HL-60 (cell line): Measurements from ENCODE around the gene WDR7.

ENCODE experiments used
- DNase-seq, 2 experiments: peaks; one replicate each; pipeline ENCODE4 v3.0.0-alpha.2; 2010 to 2020; ENCODE audit warnings: low read depth in 1 of 2, low spot score in 1 of 2
- H3K27ac ChIP-seq: fragments of 250-450 bp; sonication (Bioruptor Pico); replicated peaks from 2 replicates; pipeline ENCODE4 v1.5.1; 2020; ENCODE audit warnings: mild to moderate bottlenecking, moderate library complexity
- H3K27me3 ChIP-seq: fragments of 250-450 bp; sonication (Bioruptor Pico); 2 replicates; pipeline ENCODE4 v1.5.1; 2021; ENCODE audit warnings: mild to moderate bottlenecking, moderate library complexity; ENCODE audit not compliant: insufficient read depth, poor library complexity, severe bottlenecking
- H3K4me3 ChIP-seq: replicated peaks from 2 replicates; pipeline ENCODE4 v1.5.1; 2011; ENCODE audit warnings: mild to moderate bottlenecking, control low read depth, low read length; ENCODE audit not compliant: insufficient read depth
- CTCF ChIP-seq: IDR thresholded peaks from one replicate; pipeline ENCODE4 v1.5.1; 2011; ENCODE audit warnings: low read length, control low read depth, inconsistent platforms; ENCODE audit not compliant: insufficient read depth
- GABPA ChIP-seq: IDR thresholded peaks from 2 replicates; pipeline ENCODE4 v1.6.1; 2012; ENCODE audit warnings: low read depth
- POLR2AphosphoS5 ChIP-seq: IDR thresholded peaks from 2 replicates; pipeline ENCODE4 v1.6.1; 2012; ENCODE audit warnings: low read depth
- SPI1 ChIP-seq: IDR thresholded peaks from 2 replicates; pipeline ENCODE4 v1.6.1; 2012; ENCODE audit warnings: low read depth, mild to moderate bottlenecking, borderline replicate concordance
- TF ChIP-seq, protein P1 (sequence below): IDR thresholded peaks from 2 replicates; pipeline ENCODE4 v1.6.1; 2012; ENCODE audit warnings: low read depth; ENCODE audit not compliant: insufficient replicate concordance

Gene WDR7

GRCh38 chr18:56815926-56816325 is 164.8 kb downstream of the WDR7 start:
- Histone ChIP-seq H3K27ac (no peak overlapping the region), H3K27me3 (no peaks in the 10 kb centered on the region), H3K4me3 (no peak overlapping the region)
- no peak for DNase-seq
- TF ChIP-seq, protein P1, sequence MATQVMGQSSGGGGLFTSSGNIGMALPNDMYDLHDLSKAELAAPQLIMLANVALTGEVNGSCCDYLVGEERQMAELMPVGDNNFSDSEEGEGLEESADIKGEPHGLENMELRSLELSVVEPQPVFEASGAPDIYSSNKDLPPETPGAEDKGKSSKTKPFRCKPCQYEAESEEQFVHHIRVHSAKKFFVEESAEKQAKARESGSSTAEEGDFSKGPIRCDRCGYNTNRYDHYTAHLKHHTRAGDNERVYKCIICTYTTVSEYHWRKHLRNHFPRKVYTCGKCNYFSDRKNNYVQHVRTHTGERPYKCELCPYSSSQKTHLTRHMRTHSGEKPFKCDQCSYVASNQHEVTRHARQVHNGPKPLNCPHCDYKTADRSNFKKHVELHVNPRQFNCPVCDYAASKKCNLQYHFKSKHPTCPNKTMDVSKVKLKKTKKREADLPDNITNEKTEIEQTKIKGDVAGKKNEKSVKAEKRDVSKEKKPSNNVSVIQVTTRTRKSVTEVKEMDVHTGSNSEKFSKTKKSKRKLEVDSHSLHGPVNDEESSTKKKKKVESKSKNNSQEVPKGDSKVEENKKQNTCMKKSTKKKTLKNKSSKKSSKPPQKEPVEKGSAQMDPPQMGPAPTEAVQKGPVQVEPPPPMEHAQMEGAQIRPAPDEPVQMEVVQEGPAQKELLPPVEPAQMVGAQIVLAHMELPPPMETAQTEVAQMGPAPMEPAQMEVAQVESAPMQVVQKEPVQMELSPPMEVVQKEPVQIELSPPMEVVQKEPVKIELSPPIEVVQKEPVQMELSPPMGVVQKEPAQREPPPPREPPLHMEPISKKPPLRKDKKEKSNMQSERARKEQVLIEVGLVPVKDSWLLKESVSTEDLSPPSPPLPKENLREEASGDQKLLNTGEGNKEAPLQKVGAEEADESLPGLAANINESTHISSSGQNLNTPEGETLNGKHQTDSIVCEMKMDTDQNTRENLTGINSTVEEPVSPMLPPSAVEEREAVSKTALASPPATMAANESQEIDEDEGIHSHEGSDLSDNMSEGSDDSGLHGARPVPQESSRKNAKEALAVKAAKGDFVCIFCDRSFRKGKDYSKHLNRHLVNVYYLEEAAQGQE: no peak
- TF ChIP-seq POLR2AphosphoS5: no peak
- TF ChIP-seq CTCF: no peak
- TF ChIP-seq SPI1: no peak
- no peak for TF ChIP-seq GABPA

- Histone ChIP-seq H3K27ac (peak overlapping the region; percentile 72; the same call in 1 of the 2 replicates), H3K4me3 (no peak overlapping the region), H3K27me3 (no peaks in the 10 kb centered on the region)
- DNase-seq: no peak
- no peak for TF ChIP-seq GABPA
- no peak for TF ChIP-seq CTCF
Observed at GRCh38 chr18:56823986-56824565, 172.9 kb downstream of the WDR7 start.

- Histone ChIP-seq H3K27me3 (no peaks in the 10 kb centered on the region), H3K4me3 (no peak overlapping the region), H3K27ac (peak overlapping the region; percentile 72)
- TF ChIP-seq, protein P1: no peak
- TF ChIP-seq SPI1 (no peak), GABPA (no peak), POLR2AphosphoS5 (no peak), CTCF (no peak)
- peak in 1 of 2 experiments; percentile 35 for DNase-seq
Observed at GRCh38 chr18:56825321-56825720, 174.2 kb downstream of the WDR7 start.

DNA sequence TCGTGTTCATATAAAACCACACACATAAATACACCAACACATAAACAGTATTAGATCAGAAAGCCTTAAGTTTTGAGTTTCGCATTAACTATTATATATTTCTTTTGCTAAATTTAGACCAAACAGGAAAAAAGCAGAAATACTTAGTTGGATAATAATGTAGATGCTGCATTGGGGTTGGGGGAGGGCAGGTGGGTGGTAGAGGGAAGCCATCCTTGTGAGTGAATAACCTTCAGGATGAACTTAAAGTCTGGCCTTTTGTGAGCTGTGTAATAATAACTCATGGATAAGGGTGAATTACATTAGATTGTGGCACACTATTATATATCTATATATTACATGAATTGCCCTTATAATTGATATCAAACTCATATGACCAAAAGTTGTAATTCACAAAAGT is 174.7 kb downstream of the WDR7 start:
- TF ChIP-seq SPI1 (no peak), CTCF (no peak), POLR2AphosphoS5 (no peak), GABPA (no peak)
- TF ChIP-seq, protein P1: no peak
- peak in 1 of 2 experiments; percentile 58 for DNase-seq
- no peak overlapping the region for H3K4me3 ChIP-seq
- no peaks in the 10 kb centered on the region for H3K27me3 ChIP-seq
- H3K27ac ChIP-seq: peak overlapping the region; percentile 72
